Skin of body (tissue), 3 donors: ENCODE measurements around the gene AGPAT2. TPM values are rescaled to one million over a fixed set of nuclear protein-coding genes. Genes with fewer than 3 reads are reported as not detected.

Experiments used
- DNase-seq: peaks from one replicate; lab custom pipeline; 2025; lab: John Stamatoyannopoulos, UW
- small RNA-seq: library from RNA; depleted of rRNA; stranded (forward); fragments of <200 nt; gene quantifications from one replicate; pipeline ENCODE3, GENCODE V24; 2014; ENCODE audit warnings: low replicate concordance
- total RNA-seq: library from RNA; depleted of rRNA; stranded (reverse); fragments of >200 nt; gene quantifications from one replicate; pipeline ENCODE4 v1.2.3, GENCODE V29; 2014

The AGPAT2 gene
- total RNA-seq, 1 donor from 2014 or later = 45.4 TPM

- no peak for DNase-seq
Measured at GRCh38 chr9:136627703-136628102, 59.6 kb downstream of the AGPAT2 start.

- DNase-seq = no peak
Measured at GRCh38 chr9:136626740-136627642, 60.3 kb downstream of the AGPAT2 start.

GRCh38 chr9:136626066-136626725 lies 61.1 kb downstream of the AGPAT2 start:
- no peak for DNase-seq

GRCh38 chr9:136625101-136626065 lies 61.9 kb downstream of the AGPAT2 start:
- peak; percentile 31 for DNase-seq

DNA sequence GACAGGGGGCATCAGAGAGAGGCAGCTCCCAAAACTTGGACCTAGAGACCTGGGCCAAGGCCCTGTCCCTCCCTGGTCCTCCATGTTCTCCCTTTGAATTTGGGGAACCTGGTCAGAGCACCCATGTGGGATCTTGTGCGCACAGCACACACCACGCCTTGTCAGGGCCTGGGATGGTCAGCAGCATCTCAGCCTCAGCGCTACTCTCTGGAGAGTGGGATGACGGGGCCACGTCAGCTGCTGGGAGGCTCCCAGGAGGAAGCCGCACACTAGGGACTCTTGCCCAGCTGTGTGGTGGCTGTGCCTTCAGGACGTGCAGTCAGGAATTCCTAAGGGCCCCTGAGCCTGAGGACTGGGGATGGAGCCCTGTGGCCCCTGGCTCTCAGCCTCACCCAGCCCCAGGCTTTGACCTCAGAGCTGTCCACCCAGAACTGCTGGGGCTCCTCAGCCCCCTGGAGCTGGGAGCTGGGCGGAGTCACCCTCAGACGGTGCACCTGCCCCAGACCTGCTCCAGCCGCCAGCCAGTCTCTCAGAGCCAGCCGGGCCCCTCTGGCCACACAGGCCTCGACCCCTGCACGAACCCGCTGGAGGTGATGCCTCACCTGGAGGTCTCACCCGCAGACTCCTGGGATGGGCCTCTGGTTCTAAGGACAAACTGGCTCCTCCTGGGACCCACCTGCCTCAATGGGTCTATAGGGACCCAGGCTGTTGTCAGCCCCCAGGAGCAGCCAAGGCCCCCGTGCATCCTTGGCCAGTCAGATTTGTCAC lies 62.9 kb downstream of the AGPAT2 start:
- DNase-seq = no peak

GRCh38 chr9:136623842-136624183 lies 63.4 kb downstream of the AGPAT2 start:
- no peak for DNase-seq

Small RNA genes within 50 kb of the gene (small RNA-seq; reads per million reads assigned to genes)
- gene MIR126 = 2,366 reads per million, percentile 99 among the genes with 10 or more reads in this experiment

Other genes with a start within 250 kb of the AGPAT2 start
- 4.8 TPM for gene INPP5E, start 247.6 kb downstream of the AGPAT2 start, total RNA-seq
- 26.5 TPM for gene SEC16A, start 204.4 kb downstream of the AGPAT2 start, total RNA-seq
- gene NOTCH1, start 141.4 kb downstream of the AGPAT2 start, total RNA-seq = 47.7 TPM
- 29.0 TPM for gene EGFL7, start 24.5 kb downstream of the AGPAT2 start, total RNA-seq
- 7.0 TPM for gene DIPK1B, start 25.1 kb upstream of the AGPAT2 start, total RNA-seq
- not detected for gene LCN10, start 55.5 kb upstream of the AGPAT2 start, total RNA-seq
- not detected for gene LCN6, start 61.1 kb upstream of the AGPAT2 start, total RNA-seq
- gene LCN8, start 70.8 kb upstream of the AGPAT2 start, total RNA-seq = 0.20 TPM
- gene LCN15, start 77.1 kb upstream of the AGPAT2 start, total RNA-seq = not detected
- gene TMEM141, start 103.9 kb upstream of the AGPAT2 start, total RNA-seq = 31.9 TPM
- 0.59 TPM for gene CCDC183, start 108.9 kb upstream of the AGPAT2 start, total RNA-seq
- 28.0 TPM for gene RABL6, start 120.5 kb upstream of the AGPAT2 start, total RNA-seq
- gene AJM1, start 155.0 kb upstream of the AGPAT2 start, total RNA-seq = 0.79 TPM
- gene PHPT1, start 162.0 kb upstream of the AGPAT2 start, total RNA-seq = 70.4 TPM
- 2.5 TPM for gene MAMDC4, start 164.9 kb upstream of the AGPAT2 start, total RNA-seq
- gene EDF1, start 178.9 kb upstream of the AGPAT2 start, total RNA-seq = 165 TPM
- gene TRAF2, start 199.1 kb upstream of the AGPAT2 start, total RNA-seq = 7.8 TPM